ENCODE results near the gene SERTAD4. TPM values are rescaled to one million over a fixed set of nuclear protein-coding genes. Genes with fewer than 3 reads are reported as not detected.

Gene SERTAD4
- total RNA-seq, 1 donor, result not detected

- no peak for DNase-seq (ENCODE audit: low read depth in 2 of 3, low spot score in 2 of 3)
These were observed 618 bp upstream of the SERTAD4 start for GRCh38 chr1:210231846-210232510.

DNA sequence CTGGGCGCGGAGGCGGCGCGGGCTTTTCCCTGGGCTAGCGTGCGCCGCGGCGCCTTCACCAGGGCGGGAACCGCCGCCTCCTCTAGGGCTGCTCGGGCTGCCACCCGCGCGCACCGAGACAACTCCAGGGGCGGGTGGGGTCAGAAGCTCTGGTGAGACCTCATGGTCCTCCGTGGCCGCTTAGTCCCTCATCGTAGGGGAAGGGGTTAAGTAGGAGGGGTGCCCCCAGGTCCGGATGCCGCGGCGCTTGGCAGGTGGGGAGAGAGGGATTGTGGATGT is 559 bp downstream of the SERTAD4 start:
- DNase-seq (ENCODE audit: low read depth in 2 of 3, low spot score in 2 of 3), result no peak

DNA sequence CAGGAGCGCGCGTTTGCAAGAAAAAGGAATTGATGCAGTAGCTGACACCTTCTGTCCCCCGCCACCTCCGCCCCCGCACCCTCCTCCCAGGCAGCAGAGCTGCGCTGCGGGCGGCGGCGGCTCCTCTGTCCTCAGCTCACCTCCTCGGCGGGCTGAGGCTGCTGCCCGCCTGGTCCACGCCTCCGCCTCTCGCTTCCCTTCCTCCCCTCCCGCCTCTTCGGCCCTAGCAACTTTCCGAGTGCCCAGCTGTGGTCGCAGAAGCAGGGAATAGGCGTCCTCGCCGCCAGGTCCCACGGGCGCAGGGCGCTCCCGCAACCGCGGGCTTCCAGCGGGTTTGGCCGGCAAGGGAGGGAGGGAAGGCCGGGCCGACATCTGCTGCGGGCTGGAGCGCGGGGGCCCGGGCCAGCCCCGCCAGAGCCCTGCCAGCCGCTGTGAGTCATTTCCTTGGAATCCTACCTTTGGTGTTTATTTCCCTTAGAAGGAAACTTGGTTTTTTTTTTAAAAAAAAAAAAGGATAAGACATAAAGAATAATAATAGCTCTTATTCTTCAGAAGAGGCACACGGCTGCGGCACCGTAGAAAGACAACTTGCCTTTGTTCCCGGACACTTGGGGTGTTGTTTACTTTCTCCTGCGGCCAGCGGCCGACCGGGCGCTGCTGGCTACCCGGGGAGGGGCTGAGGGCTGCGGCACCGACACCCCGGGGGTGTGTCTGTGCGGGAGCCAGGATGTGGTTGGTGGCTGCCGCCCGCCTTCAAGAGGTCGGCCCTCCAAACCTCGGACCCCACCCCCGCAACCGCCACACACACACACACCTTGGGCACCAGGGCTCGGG is 1.1 kb downstream of the SERTAD4 start:
- DNase-seq (ENCODE audit: low read depth in 2 of 3, low spot score in 2 of 3), result no peak

DNA sequence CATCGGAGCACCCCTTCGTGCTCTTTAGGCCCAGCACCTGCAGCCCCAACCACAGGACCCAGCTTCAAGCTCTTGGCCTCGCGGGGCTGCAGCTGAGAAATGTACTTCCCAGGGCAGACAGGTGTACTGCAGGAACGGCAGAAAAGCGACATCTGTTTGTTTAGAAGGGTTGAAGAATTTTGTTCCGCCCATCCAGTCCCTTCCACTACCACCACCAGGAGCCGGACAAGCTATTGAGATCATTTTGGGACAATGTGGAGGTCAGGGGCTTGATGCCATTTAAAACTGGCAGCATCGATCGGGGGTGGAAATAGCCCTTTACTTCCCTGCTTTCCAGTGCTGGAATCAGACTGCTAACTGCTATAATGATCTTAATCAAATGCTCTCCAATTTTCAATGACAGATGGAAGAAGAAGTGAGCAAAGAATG is 1.7 kb downstream of the SERTAD4 start:
- no peak for DNase-seq (ENCODE audit: low read depth in 2 of 3, low spot score in 2 of 3)

GRCh38 chr1:210235363-210236053 is 2.9 kb downstream of the SERTAD4 start:
- DNase-seq (ENCODE audit: low read depth in 2 of 3, low spot score in 2 of 3), result no peak

DNA sequence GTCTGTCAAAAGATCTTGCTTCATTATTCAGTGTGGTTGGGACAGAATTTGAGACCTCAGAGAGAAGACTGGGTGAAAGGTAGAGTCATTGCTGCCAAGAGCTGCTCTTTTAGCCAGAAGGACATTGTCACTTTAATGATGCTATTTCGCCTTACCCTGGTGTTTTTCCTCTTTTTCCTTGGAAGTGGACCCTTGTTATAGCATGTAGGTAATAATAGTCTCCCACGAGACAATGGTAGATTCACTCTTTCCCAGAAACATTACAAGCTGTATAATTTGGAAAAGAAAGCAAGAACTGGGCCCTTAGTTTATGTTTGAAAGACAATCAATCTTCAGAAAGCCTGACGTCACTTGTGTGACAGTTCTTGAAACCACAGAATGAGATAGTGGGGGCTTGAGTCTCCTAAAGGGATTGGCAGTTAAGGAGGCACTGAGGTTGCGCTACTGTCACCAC is 3.8 kb downstream of the SERTAD4 start:
- DNase-seq (ENCODE audit: low read depth in 2 of 3, low spot score in 2 of 3), result peak in 1 of 3 donors; percentile 21

- no peak for DNase-seq (ENCODE audit: low read depth in 2 of 3, low spot score in 2 of 3)
These were observed 4.3 kb downstream of the SERTAD4 start for GRCh38 chr1:210236840-210237409.

DNA sequence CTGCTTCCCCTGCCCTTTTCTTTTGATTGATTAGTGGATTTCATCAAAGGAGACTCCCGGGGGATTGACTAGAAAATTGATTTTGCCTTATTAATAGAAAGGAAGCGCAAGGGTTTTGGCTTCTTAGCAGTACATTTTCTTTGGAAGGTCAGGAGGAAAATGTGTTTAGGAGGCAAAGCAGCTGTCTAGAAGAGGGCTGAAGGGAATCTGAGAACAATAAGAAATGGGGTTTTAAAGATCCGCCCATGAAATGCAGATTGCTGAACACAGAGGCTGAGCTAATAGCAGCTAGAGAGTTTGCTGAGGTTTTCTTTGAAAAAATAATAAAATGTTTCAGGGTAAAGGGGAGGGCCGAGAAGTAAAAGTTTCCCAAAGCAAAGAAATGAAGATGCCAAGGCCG is 4.9 kb downstream of the SERTAD4 start:
- no peak for DNase-seq (ENCODE audit: low read depth in 2 of 3, low spot score in 2 of 3)

- no peak for DNase-seq (ENCODE audit: low read depth in 2 of 3, low spot score in 2 of 3)
These were observed 5.4 kb downstream of the SERTAD4 start for GRCh38 chr1:210237981-210238380.

- no peak for DNase-seq (ENCODE audit: low read depth in 2 of 3, low spot score in 2 of 3)
These were observed 6.9 kb downstream of the SERTAD4 start for GRCh38 chr1:210239349-210240111.

GRCh38 chr1:210241121-210241520 is 8.5 kb downstream of the SERTAD4 start:
- DNase-seq (ENCODE audit: low read depth in 2 of 3, low spot score in 2 of 3), result no peak

DNA sequence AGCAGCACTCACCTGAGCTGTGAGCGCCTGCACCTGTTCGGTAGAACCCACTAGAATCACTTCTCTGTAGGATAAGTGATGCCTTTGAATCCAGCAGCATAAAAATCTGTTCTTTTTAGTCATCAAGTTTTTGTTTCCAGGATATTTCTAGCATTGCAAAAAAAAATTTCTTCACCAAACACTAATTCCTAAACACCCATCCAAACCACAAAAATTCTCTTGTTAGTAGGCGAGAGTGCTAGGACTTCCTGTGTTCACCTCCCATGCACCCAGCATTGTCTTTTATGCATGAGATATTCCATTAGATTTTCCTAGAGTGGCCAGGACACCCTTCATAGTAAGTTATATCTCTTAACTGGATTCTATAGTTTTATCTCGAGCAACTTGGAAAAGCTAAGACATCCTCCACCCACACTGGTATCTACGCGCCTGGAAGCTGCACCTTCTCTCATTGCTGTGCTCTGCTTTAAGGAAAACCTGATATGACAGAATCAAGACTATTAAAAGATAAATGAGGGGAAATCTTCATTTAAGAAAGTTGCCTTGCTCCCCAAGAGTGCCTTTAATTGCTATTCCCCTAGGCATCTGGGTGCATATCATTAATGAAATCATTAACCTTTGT is 12.3 kb downstream of the SERTAD4 start:
- no peak for DNase-seq (ENCODE audit: low read depth in 2 of 3, low spot score in 2 of 3)

- peak in 1 of 3 donors; percentile 50 for DNase-seq (ENCODE audit: low read depth in 2 of 3, low spot score in 2 of 3)
These were observed 13.9 kb downstream of the SERTAD4 start for GRCh38 chr1:210246447-210246846.

DNA sequence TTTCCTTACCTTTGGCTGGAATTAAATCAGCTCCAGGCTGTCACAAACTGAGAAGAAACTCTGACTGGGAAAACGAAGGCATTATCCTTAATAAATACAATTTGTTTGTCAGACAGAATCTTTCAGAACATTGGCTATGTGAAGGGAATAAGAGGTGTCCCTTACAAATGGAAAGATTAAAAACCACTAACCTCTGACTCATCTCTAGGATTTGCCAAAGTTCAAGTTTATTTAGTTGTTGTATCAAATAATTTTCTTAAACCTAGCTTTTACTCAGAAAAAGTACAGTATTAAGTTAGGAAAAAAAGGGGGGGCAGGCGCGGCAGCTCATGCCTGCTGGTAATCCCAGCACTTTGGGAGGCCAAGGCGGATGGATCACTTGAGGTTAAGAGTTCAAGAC is 15.7 kb downstream of the SERTAD4 start:
- DNase-seq (ENCODE audit: low read depth in 2 of 3, low spot score in 2 of 3), result no peak

DNA sequence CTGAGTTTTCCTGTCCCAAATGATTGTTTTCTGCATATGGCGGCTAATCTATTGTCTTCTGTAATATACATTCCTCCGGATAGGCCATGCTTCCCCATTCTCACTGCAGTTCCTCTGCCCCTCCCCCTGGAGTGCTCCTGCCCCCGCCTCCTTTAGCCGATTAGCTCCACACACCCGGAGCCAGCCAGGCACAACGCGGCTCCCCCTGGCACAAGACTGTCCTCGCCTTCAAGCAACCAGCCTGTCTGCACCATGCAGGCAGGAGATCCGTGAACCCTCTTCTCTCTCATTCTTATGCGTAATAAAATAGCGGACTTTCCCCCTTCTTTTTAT is 18.0 kb downstream of the SERTAD4 start:
- peak in 1 of 3 donors; percentile 43 for DNase-seq (ENCODE audit: low read depth in 2 of 3, low spot score in 2 of 3)

DNA sequence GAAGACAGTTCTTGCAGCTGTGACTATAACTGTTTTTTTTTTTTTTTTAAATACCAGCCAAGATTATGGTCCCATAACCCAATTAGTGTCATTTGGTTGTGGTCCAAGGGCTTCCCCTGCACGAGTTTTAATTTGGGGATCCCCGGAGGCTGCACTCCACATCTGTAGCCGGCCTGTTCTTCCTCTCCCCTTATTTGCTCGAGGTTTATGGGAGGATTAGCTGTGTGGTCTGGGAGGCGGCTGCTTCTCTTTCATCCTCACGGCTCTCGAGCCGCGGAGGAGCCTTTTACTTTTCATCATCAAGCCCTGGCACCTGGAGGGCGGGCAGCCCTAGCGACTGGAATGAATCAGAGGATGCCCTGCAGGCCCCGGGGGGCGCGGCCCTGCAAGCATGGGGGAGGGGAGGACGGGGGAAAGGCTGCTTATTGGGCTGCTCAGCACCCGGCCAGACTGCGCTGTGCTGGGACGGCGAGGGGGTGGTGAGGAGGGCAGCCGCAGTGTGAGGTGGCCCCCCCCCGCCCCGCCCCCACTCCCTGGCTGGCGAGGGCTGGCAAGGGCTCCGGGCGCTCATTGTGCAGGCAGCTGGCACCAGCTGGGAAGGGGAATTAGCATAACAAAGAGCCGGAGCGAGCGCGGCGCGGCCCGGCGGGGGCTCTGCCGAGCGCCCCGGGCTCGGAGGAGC is 18.5 kb downstream of the SERTAD4 start:
- peak in 2 of 3 donors; percentile 57 to 72 for DNase-seq (ENCODE audit: low read depth in 2 of 3, low spot score in 2 of 3)

DNA sequence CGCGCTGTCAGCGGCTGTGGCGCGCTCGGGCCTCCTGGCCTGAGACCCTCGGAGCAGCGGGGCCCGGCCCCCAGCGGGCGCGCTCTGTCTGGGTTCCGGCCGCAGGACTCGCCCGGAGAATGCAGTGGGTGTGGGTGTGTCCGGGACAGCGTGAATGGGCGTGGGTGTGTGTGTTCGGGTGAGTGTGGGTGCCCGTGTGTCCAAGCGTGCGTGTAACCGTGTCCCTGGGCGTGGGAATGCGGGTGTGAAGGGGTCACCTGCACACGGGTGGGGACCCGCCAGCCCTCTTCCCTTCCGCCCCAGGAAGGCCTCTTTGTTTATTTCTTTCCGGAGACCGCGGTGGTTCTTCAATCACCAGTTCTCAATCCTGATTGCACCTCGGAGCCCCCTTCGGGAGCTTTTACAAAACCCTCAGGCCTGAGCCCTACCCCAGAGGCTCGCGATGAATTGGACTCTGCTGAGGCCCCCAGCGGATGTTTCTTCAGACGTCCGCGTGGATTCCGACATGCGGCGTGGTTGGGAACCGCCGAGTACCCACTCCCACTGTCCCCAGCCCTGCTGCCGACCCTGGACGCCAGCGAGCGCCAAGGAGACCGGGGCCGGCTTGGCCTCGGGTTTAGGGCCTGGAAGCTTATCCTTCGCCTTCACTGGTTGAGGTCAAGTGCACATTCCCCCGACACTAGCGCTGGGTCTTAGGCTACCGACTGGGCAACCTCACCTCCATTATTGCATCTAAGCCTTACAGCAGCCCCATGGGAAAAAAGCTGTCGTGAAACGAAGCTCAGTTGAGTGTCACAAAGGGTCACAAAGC is 19.3 kb downstream of the SERTAD4 start:
- no peak for DNase-seq (ENCODE audit: low read depth in 2 of 3, low spot score in 2 of 3)

DNA sequence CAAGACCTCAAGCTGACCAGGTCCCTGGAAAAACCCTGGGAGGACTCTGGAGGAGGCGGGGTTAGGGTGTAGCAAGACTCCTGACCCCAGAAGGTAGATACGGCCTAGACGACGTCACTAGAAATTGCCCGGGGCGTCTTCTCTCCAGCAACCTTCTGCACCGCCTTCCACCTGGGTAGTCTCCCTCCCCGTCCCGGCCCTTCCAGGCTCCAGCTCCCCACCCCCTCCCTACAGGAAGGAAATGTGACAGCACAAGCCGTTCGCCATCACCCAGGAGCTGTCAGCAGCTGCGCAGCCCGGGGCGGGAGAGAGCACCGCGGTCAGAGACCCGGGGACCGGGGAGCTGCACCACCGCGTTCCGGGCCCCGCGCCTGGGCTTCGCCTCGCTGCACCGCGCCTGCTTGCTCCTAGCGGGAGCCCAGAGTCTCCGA is 20.0 kb downstream of the SERTAD4 start:
- no peak for DNase-seq (ENCODE audit: low read depth in 2 of 3, low spot score in 2 of 3)

DNA sequence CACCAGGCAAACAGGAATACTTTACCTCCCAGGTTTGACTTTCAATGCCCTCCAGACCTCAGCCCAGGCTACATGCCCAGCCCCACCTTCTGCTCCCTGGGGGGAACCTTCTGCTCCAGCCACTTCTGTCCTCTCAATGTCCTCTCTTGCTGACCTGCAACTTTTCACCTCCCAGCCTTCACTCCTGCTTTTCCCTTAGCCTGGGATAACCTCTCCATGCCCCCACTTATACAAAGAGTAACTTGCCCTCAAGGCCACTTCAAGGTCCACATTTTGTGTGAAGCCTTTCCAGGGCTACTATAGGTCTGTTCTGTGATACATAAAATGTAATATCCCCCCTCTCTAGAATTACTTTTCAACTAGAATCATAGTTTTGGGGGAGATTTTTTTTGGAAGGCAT is 21.7 kb downstream of the SERTAD4 start:
- DNase-seq (ENCODE audit: low read depth in 2 of 3, low spot score in 2 of 3), result no peak

Measured in hematopoietic multipotent progenitor cell (in vitro differentiated cells).